Measurements from ENCODE around the gene THAP4. TPM values are rescaled to one million over a fixed set of nuclear protein-coding genes. Genes with fewer than 3 reads are reported as not detected.

Gene THAP4
- total and polyA plus RNA-seq, 2 of the 4 experiments (the other 2 are of a cell fraction) = 33.9 to 55.1 TPM

GRCh38 chr2:241645915-241646645, 9.1 kb upstream of the THAP4 start:
- Histone ChIP-seq H4K20me1 (ENCODE audit: insufficient read depth, low read length) (peaks cover 72% of the 10 kb centered on the region), H2AFZ (replicated peaks; ENCODE audit: low read length, poor library complexity) (no peak overlapping the region), H3K23ac (ENCODE audit: low read depth, low read length) (no peak overlapping the region), H3K79me1 (ENCODE audit: low read depth in 1 of 2, low read length in 2 of 2) (peaks cover 18 to 72% of the 10 kb centered on the region in 2 experiments), H3K36me3 (ENCODE audit: control insufficient read depth, insufficient read depth, low read length) (peaks cover 3% of the 10 kb centered on the region), H2BK15ac (ENCODE audit: low read depth, low read length) (no peak overlapping the region), H3K27me3 (ENCODE audit: control insufficient read depth, insufficient read depth, low read length) (no peaks in the 10 kb centered on the region), H2BK20ac (ENCODE audit: low read depth, low read length) (no peak overlapping the region), H4K91ac (ENCODE audit: insufficient read depth, low read depth, low read length) (no peak overlapping the region), H2BK120ac (ENCODE audit: low read depth, low read length) (no peak overlapping the region), H4K8ac (ENCODE audit: low read depth in 2 of 2, low read length in 2 of 2) (no peak overlapping the region), H2AK5ac (ENCODE audit: low read depth, low read length) (no peak overlapping the region), H3K4me2 (ENCODE audit: low read depth, low read length) (no peak overlapping the region), H3K9me1 (ENCODE audit: insufficient read depth, low read length) (peaks cover 11% of the 10 kb centered on the region), H3K9me3 (ENCODE audit: control insufficient read depth, insufficient read depth, low read length) (no peaks in the 10 kb centered on the region), H4K5ac (ENCODE audit: low read depth, low read length) (no peak overlapping the region), H3K4ac (ENCODE audit: low read depth, low read length) (no peak overlapping the region), H3K4me3 (ENCODE audit: insufficient read depth, low read depth, low read length) (no peak overlapping the region), H3K56ac (ENCODE audit: extremely low read depth, insufficient read depth, low read length) (no peak overlapping the region), H2AK9ac (replicated peaks; ENCODE audit: low read depth, low read length, poor library complexity) (no peak overlapping the region), H3K18ac (ENCODE audit: low read depth, low read length) (no peak overlapping the region), H3K14ac (replicated peaks; ENCODE audit: low read depth, low read length) (no peak overlapping the region), H3K9ac (ENCODE audit: low read depth, low read length) (no peak overlapping the region), H3K4me1 (ENCODE audit: control insufficient read depth, insufficient read depth, low read length) (peaks cover 2% of the 10 kb centered on the region; the same call in 1 of the 2 replicates), H2BK5ac (ENCODE audit: low read depth, low read length, poor library complexity, severe bottlenecking) (no peak overlapping the region), H3K27ac (ENCODE audit: insufficient read depth, low read length) (no peak overlapping the region)
- ATAC-seq (ENCODE audit: low read depth) (no peak), DNase-seq (no peak)
- intact Hi-C loops (cut with micrococcal nuclease) = no loop called here
- WGBS, 2 experiments (ENCODE audit: extremely low coverage in 2 of 2, insufficient read length in 1 of 2) = 81% methylated on average over 4 of the region's 14 CpGs; no CpG with 5 or more reads in 1 of the 2 experiments
- in situ Hi-C loops (cut with MboI; ENCODE audit: low sequenced_read_pairs) = no loop called here
- dilution Hi-C loops (cut with HindIII; ENCODE audit: low sequenced_read_pairs, unreplicated experiment) = no loop called here
- BruUV-seq (replicated peaks) = no TSS peak
- no peak for TF ChIP-seq POLR2A (IDR thresholded peaks at IDR 0.05; ENCODE audit: low read depth, low read length)
- no peak for TF ChIP-seq FOS (IDR thresholded peaks at IDR 0.05; ENCODE audit: low read depth, low read length)
- no peak for TF ChIP-seq MAZ (IDR thresholded peaks at IDR 0.05; ENCODE audit: borderline replicate concordance, low read depth, low read length)
- TF ChIP-seq MXI1 (IDR thresholded peaks at IDR 0.05; ENCODE audit: borderline replicate concordance, low read depth, low read length) = no peak
- no peak for TF ChIP-seq BHLHE40 (IDR thresholded peaks at IDR 0.05; ENCODE audit: low read depth, low read length)
- TF ChIP-seq MAFK (IDR thresholded peaks at IDR 0.05; ENCODE audit: low read depth, low read length) = no peak
- no peak for TF ChIP-seq RCOR1 (IDR thresholded peaks at IDR 0.05; ENCODE audit: insufficient replicate concordance, low read length)
- no peak for TF ChIP-seq CHD1 (IDR thresholded peaks at IDR 0.05; ENCODE audit: low read depth, low read length)
- no peak for TF ChIP-seq CTCF (conservative IDR thresholded peaks at IDR 0.05; ENCODE audit: low read depth, low read length)
- ChIA-PET CTCF (interaction anchor here (0.6 to 1.5 kb wide), 2 partner anchors 13 to 194 kb away, joined by 3 to 5 read pairs; no protein-coding TSS in a partner anchor), POLR2A (ENCODE audit: unreplicated experiment) (no interaction called here)
